ENCODE data around the gene COQ10B. TPM values are rescaled to one million over a fixed set of nuclear protein-coding genes. Genes with fewer than 3 reads are reported as not detected.
A peak's percentile ranks its signal among the peaks of the same experiment; 100 is the strongest.

Gene COQ10B
- total RNA-seq, 1 donor from 2014 or later, result 6.0 TPM

DNA sequence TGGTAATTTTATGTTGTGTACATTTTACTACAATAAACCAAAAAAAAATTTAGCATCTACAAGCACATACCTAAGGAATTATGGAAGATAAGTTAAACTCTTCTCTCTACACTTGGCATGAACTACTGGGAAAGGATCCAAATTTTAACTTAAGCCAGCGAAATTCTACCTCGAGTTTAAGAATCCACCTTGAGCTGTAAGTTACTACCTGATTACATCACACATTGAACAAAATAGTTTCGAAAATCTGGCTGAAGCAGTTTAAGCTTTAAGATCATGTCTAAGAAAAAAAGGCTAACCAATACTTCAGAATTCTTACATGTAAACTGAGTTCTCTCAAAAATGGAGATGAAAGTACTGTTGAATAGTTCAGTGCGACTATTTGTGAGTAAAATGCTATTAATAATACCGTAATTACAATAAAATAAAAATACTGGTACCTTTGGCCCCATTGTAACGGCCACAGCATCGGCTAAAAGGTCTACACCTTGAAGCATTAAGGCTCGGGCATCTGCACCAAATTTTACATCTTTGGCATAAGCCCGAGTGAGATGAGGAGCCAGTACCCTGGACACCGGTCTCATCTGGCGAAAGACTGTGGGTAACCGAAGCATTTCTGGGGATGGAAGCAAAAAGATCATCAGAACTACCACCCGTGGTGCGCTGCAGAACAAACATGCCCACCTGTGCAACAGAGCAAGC, 45.0 kb downstream of the COQ10B start:
- H3K27ac ChIP-seq, result peak overlapping the region; percentile 97 to 98
- peaks cover 26 to 48% of the 10 kb centered on the region in 2 donors for H3K36me3 ChIP-seq
- TF ChIP-seq, protein P1, sequence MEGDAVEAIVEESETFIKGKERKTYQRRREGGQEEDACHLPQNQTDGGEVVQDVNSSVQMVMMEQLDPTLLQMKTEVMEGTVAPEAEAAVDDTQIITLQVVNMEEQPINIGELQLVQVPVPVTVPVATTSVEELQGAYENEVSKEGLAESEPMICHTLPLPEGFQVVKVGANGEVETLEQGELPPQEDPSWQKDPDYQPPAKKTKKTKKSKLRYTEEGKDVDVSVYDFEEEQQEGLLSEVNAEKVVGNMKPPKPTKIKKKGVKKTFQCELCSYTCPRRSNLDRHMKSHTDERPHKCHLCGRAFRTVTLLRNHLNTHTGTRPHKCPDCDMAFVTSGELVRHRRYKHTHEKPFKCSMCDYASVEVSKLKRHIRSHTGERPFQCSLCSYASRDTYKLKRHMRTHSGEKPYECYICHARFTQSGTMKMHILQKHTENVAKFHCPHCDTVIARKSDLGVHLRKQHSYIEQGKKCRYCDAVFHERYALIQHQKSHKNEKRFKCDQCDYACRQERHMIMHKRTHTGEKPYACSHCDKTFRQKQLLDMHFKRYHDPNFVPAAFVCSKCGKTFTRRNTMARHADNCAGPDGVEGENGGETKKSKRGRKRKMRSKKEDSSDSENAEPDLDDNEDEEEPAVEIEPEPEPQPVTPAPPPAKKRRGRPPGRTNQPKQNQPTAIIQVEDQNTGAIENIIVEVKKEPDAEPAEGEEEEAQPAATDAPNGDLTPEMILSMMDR (IDR thresholded peaks at IDR 0.05), result no peak
- no peaks in the 10 kb centered on the region for H3K9me3 ChIP-seq
- H3K4me3 ChIP-seq, result peak overlapping the region; percentile 94 to 98
- no peaks in the 10 kb centered on the region for H3K27me3 ChIP-seq
- no peak for DNase-seq (ENCODE audit: low spot score in 2 of 2)
- H3K4me1 ChIP-seq, result peaks cover 11 to 42% of the 10 kb centered on the region in 2 donors
- intact Hi-C loops (cut with DNase I), result no loop called here

DNA sequence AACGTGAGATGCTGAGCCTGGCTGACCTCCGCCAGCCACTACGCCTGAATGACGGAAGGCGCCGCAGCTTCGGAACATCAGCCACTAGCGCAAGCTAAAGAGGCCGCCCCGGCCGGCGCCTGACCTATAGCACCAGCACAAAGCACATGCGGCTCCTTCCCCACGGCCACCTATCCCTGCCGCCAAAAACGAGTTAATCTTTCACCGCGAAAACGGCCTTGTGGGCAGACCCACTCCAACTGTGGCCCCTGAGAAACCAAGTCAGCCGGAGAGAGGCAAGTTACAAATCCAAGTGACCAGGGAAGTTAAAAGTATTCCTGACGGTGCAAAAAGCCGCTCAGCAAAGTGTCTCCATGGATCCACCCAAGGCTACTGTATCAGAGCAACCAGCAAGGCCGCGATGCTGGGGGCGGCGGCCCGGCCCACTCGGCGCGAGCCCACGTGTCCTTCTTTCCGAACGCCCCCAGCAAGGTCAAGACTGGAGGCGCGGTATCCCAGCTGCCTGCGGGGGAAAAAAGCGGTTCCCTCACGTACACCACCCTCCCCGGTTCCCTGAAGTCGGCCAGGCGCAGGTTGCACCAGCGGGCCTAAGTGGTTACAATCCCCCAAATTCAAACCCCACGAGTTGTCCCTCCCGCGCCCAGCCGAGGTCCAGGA, 45.7 kb downstream of the COQ10B start:
- peak in 1 of 2 donors; percentile 81 for DNase-seq (ENCODE audit: low spot score in 2 of 2)
- Histone ChIP-seq H3K4me3 (peak overlapping the region; percentile 94 to 98), H3K36me3 (peaks cover 26 to 48% of the 10 kb centered on the region in 2 donors), H3K9me3 (no peaks in the 10 kb centered on the region), H3K27ac (peak overlapping the region; percentile 97 to 98), H3K27me3 (no peaks in the 10 kb centered on the region), H3K4me1 (peaks cover 11 to 42% of the 10 kb centered on the region in 2 donors)
- TF ChIP-seq, protein P1 (IDR thresholded peaks at IDR 0.05), result no peak
- intact Hi-C loops (cut with DNase I), result no loop called here

DNA sequence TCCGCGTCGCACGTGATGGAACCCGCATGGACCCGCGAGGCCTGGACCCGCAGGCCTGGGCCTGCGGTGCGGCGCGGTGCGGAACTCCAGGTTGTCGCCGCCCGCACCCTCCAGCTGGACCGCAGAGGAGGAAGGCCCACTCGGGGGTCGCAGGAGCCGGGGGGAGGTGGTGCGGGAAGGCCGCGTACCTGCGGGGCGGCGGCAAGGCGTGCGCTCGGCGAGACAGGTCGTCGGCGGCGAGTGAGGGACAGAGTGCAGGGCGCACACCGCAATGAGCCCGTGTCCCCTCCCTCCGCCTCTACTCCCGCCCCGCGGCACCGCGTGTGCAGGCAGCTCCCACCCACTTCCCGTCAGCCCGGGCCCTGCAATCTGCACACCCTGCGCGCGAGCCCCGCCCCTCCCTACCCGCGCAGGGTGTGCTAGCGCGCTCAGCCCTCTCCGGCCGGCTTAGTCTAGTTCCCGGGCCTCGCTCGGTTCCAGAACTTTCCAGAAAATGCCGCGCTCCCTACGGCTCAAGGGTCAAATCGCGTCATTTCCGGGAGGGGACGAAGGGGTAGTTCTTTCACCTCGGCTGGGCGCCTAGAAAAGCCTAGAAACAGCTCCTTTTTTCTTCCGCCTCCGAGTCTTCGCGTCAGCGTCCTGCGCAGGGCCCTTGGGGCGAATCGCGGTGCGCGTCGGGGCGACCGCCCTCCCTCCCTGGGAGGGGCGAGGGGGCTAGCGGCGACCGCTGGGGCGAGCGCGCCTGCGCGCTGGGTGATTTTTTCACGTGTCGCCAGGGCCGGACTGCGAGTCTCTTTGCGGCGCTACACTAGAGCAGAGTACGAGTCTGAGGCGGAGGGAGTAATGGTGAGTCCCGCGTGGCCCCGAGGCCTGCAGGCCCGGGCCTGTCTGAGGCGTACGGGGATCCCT, 46.5 kb downstream of the COQ10B start, which contains the start of the genes HSPD1 and HSPE1:
Gene HSPD1 (minus strand): TSS at position 247 of the 909 bp plus-strand sequence. CDS start 992 bp downstream, outside the sequence.
Gene HSPE1 (plus strand): TSS at position 786 of the 909 bp plus-strand sequence. CDS start 58 bp downstream, at position 844.
- peak within 1 kb of the TSS; percentile 97 to 98 for H3K27ac ChIP-seq
- peaks cover 29 to 48% of the 10 kb centered on the region in 2 donors for H3K36me3 ChIP-seq
- H3K9me3 ChIP-seq, result no peaks in the 10 kb centered on the region
- intact Hi-C loops (cut with DNase I), result loop anchor here (1.0 to 5.0 kb wide), 5 partner anchors 15 to 1962 kb away; partner anchors contain the start of genes COQ10B, MARS2 and SF3B1
- peak; percentile 93 to 99 for DNase-seq (ENCODE audit: low spot score in 2 of 2)
- TF ChIP-seq, protein P1 (IDR thresholded peaks at IDR 0.05), result peak in 1 of 3 experiments; percentile 29
- peak within 1 kb of the TSS; percentile 94 to 98 for H3K4me3 ChIP-seq
- no peaks in the 10 kb centered on the region for H3K27me3 ChIP-seq
- H3K4me1 ChIP-seq, result peaks cover 11 to 42% of the 10 kb centered on the region in 2 donors

DNA sequence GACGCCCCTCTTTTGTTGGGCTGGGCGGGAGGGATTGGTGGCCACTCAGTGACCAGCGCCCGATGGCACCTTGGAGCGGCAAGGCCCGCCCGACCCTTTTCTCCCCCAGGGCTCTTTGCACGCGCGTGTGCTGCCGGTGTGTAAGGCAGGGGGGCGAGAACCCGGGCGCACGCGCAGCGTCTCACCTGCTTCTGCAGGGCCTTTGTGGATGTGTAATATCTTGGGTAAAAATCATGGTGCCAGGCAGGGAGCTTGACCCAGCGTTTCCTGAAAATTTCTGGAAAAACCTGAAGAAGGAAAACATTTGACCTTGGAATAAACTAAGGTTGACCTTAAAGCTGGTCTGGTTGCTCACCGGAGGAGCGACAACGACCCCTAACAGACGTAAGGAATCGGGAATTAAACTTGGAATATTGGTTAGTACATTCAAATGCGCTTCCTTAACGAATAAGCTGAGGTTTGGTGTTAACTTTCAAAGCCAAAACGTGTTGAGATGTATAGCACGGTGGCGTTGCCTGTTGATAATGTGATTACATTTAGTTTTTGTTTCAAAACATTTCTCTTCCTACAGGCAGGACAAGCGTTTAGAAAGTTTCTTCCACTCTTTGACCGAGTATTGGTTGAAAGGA, 47.3 kb downstream of the COQ10B start:
- TF ChIP-seq, protein P1 (IDR thresholded peaks at IDR 0.05), result no peak
- intact Hi-C loops (cut with DNase I), result loop anchor here (1.0 to 5.0 kb wide), 5 partner anchors 15 to 1962 kb away; partner anchors contain the start of genes COQ10B, MARS2 and SF3B1
- peaks cover 11 to 42% of the 10 kb centered on the region in 2 donors for H3K4me1 ChIP-seq
- peak overlapping the region; percentile 94 to 98 for H3K4me3 ChIP-seq
- DNase-seq (ENCODE audit: low spot score in 2 of 2), result no peak
- H3K9me3 ChIP-seq, result no peaks in the 10 kb centered on the region
- H3K36me3 ChIP-seq, result peaks cover 25 to 44% of the 10 kb centered on the region in 2 donors
- no peaks in the 10 kb centered on the region for H3K27me3 ChIP-seq
- H3K27ac ChIP-seq, result peak overlapping the region; percentile 97 to 98

Measured in ascending aorta (tissue), 2 donors.